NOMO-1 treated with DMSO at 0.1 percent for 48 hours (cell line): Measurements from ENCODE around the gene RAI1.

Experiments
- DNase-seq: peaks from one replicate; lab custom pipeline; 2025; ENCODE audit not compliant: unreplicated experiment; lab: John Stamatoyannopoulos, UW

RAI1 gene

DNA sequence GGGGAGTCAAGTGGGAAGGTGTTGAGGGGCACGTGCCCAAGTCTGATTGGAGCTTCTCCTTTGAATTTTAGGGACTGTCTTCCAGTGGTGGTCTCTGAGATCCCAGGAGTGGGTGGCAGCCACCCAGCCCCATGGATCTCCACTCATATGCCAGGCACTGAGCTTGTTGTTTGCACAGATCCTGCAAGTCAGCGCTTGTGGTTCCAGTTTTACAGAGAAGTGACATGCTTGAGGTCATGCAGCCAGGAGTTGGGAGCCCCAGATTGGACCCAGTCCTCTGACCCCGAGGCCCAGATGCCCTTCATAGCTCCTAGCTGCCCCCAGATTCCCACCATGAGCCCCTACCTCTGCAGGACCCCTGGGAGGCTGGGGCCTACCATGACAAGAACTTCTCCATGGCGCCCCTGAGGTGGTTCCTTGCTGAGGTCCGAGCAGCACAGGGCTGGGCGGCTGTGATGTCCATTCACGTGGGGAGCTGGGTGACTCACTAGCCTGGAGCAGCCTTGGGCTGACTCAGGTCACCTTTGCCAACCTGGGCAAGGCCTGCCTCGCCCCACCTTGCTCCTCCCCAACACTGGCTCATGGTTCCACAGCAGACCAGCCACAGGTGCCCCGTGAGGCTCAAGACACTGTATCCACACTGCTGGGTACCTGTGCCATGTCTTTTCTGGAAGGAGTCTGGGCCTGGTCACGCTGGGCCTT, 47.4 kb downstream of the RAI1 start:
- no peak for DNase-seq

DNA sequence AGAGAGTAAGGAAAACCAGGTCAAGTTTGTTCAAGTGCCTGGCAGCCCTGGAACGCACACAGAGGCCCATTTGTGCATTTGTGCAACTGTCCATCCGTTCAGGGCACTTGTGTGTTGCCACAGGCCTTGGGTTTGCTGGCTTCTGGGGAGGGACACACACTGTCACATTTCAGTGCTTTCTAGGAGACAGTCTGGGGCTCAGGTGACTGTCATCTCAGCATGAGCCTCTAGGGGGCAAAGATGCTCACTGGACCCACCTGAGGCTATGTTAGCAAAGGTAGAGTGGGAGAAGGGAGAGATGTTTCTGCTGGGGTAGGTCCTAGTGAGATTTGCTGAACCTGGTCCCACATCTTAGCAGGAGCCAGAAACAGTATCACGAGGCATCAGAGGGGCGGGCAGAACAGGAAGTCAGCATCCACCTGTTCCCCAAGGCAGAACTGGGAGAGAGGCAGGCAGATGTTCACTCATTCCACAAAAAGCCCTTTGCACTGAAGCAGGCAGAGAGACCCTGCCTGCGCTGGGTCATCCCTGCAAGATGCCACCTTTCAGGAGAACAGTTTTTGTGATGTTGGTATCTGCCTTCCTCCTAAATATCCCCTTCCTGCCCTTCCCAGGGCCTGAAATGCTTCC, 48.5 kb downstream of the RAI1 start:
- DNase-seq: no peak

DNA sequence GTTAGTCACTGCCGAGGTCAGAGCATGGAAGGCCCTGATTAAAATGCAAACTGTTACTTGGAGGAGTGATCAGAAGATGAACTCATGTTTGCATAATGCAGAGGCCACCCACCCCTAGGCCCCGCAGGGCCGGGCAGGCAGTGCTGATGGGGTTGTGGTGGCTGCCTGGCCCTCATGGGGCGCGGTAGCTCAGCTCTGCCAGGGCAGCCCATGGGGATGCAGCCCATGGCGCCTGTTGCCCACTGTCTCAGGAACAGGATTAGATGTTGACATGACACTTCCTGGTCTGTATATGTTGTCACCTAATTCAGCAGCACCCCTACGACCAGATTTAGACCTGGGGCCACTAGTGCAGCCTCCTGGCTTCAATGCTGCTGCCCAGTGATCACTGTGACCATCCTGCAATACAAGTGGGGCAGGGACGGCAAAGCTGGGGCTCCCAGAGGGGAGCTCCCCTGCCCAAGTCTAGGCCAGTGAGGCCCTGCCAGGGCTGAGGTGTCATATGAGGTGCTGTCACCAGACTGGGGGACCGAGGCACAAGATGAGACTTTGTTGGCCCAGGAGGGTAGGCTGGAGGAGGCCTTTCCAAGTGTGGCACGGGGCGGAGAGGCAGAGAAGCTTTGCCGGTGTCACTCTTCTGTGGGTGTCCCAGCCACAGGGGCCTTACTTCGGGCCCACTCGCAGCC, 49.1 kb downstream of the RAI1 start:
- DNase-seq: no peak

DNA sequence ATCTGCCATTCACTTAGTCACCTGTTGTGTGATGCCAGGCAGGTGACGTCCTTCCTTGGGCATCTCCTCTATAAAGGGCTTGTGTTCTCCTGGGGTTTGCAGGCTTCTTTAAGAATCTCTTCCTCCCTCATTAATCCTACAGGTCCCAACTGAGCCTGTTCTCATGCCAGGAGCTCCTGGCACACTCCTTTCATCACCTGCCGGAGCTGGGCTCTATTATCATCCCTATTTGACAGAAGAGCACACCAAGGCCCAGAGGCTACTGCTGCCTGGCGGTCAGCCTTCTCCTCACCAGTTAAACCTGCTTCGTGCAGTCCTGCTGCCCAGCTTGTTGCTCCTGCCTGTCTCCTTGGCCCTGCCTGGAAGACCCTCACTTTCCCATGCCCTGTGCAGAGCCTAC, 51.2 kb downstream of the RAI1 start:
- no peak for DNase-seq

DNA sequence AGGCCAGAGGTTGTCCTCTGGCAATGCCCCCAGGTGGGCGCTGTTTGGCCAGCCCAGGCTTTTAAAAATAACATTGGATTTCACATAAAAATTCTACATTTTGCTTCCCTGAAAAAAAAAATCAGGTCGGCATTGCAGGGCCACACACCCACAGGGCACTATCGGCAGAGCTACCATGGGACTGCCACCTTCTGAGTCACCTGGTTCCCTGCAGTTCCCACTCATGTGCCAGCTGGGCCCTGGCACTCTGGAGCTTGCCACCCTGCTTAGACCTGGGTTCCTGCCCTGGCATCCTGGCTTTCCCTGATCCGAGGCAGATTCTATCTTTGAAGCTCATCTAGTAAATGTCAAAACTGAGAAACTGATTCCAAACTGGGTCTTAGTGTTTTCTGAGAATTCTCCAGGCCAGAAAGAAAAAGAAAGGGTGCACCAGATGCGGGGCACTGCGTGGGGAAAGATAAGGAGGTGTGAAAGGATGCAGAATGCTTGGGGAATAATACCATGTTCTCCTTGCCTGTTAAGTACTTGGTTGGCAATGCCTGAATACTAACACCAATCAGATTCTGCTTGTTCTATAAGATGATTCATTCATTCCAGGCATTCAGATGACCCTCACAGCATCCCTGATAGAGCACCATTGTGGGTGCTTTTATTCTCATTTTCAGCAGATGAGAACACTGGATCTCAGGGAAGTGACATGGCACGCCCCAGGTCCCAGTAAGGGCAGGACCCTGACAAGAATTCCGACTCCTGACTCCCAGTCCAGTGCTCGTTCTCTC, 51.8 kb downstream of the RAI1 start:
- DNase-seq: no peak

DNA sequence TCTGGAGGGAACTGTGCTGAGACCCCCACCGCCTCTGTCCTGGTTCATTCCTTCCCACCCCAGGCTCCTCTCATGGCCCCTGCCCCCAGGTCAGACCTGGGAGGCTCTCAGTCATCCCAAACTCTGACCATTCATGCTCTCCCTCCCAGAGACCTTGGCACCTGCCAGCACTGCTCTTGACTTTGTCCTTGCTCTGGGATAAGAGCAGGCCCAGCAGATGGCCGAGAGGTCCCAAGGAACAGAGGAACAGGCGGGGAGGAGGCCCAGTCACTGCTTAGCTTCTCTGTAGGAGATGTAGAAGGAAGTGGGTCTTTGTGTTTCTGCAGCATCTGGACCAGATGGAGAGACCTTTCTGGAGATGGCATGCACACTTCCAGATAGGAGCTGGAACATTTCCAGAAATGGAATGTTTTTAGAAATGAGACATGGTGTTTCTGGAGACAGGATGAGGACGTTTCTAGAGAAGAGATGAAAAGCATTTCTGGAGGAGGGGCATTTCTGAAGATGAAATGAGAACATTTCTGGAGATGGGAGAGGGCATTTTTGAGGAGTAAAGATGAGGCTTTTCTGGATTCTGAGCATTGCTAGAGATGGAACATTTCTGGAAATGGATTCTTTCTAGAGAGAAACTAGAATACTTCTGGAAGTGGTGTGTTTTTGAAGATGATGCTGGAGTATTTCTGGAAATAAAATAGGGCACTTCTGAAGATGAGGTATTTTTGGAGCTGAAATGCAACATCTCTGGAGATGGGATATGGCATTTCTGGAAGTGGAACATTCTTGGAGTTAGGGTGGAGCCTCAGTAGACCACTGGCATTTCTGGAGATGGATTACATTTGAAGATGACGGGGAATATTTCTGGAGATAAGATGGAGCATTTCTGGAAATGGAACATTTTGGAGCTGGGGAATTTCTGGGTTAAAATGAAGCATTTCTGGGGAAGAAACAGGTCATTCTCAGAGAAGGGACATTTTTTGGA, 55.2 kb downstream of the RAI1 start:
- DNase-seq: no peak

DNA sequence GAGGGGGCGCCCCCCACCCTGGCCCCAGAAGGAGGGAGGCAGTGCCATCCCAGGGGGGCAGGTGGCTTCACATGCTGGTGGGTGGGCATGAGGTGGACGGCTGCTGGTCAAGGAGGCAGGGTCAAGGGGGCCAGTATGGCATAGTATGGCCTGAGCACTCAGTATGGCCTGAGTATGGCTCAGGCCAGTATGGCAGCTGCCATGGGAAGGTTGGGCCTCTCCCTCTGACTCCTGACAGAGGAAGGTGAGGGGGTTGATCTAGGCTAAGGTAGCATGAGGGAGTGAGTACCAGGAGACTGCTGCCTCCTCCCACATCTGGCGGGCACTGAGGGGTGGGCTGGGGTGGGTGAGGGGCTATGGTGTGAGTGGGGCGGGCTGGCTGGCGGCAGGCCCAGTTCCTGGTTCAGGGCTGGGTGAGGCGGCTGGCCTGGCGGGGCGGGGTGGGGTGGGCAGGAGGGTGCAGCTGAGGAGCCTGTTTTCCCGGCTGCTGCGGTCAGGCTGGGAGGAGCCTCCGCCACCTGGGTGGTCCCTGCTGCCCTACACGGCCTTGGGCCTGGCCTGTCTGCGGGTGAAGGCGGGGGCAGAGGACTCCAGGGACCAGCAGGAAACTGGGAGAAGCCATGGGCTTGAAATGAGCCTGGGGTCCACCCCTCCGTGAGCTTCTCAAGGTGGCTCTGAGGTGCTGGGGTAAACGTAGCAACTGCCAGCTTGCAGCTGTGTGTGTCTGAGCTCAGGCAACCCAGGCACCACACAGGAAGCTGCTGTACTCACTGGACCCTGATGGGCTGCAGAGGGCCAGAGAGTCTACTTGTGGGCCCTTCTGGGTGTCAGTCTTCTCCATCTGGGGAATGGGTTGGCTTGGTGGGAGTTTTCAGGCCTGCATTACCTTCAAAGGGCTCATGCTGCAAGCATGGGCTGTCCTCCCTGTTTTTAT, 57.0 kb downstream of the RAI1 start:
- DNase-seq: no peak

DNA sequence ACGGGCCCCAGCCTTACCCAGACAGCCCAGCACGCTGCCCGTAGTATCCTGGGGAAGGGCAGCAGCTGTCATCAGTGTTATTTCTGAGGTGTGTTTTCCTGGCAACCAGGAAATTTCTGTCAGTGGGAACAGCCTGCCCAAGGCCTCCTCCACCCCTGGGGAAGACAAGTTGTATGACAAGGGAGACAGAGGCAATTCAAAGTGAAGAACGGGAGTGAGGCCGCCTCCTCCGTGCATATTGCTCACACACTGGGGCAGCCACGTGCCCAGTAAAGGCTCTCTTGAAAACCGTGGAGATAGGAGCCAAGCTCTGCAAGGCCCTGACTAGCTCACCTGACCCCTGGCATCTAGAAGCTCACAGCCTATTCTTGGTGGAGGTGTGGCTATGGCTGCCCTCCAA, 57.6 kb downstream of the RAI1 start:
- no peak for DNase-seq

DNA sequence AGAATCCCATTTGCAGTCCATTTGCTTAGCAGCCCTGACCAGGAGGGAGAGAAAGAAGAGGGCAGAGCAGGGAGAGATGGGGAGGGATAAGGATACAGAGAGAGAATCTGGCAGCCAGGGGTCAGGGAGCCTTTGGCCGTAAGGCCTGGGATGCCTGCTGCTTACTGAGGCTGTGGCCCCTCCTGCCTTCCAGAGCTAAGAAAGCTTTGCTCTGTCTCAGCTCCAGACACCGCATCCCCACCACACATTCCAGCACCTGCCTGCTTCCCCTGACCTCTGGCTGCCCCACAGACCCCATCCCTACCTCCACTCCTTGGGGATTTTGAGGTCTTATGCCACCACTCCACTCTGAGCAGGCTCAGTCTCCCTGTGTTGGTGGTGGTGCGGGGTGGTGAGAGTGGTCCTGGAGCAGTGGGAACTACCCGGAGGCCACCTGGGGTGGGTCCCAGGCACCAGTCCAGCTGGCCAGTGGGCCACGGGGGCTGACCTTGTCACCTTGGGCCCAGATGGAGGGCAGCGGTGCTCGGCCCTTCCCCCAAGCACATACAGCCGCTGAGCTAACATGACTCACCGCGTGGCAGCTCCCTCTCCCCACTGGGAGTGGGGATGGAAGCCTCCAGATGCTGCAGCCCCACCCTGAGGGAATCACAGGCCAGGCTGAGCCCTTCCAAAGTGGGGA, 58.3 kb downstream of the RAI1 start:
- no peak for DNase-seq

DNA sequence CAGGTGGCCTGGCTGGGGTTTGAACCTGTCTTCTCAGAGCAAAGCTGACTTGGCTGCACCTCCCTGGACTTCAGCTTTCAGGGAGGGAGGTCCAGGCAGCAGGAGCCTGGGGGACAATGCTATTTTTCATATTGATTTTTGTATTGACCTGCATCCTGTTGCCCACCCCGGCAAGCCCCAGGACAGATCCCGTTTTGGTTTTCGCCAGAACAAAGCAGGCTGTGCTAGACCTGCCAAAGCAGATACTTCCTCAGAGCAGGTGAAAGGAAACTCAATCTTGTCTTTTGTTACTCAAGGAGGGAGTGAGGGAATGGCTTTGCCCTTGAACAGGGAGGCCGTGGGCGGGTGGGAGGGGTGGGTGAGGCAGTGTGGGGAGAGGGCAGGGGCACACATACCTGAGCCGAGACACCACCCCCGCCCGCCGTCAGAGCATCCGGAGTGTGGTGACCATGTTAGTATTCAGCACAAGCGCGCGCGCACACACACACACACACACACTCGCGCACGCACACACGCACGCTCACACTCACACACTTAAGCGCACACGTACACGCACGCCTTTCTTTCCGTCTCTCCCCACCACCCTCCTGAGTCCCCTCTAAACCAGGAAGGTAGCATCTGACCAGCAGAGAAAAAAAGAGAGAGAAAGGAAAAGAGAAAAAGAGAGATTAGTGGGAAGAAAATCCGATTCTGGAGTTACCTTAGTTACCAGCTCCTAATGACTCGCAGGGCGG, 59.5 kb downstream of the RAI1 start:
- no peak for DNase-seq

DNA sequence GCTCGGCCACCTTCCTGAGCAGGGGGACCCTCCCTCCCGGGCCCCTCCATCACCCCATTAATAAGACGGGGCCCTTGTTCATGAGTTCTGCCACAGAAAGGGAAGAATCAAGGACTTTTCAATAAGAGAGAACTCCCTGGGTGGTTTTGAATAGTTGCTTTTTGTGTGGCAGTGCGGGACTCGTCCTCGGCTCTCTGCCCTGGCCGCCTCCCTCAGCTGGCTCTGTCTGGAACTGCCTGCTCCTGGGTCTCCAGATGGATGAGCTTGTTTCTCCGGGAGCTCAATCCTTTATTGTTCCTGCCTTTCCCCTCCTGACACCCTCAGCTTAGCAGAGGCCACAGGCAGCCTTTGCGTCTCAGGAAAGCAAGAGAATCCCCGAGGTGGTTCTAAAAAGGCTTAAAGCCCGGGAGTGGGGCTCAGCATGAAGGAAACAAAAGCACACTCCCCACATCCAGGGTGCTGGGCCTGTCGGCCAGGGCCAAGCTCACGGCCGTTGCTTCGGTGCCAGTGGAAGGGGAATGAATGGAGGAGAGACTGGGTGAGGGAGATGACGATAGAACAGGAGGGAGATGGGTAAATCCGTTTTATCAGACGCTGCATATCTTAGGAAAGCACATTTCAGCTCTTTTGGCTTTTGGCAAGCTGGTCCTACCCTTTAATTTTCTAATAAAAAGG, 60.2 kb downstream of the RAI1 start:
- DNase-seq: no peak

DNA sequence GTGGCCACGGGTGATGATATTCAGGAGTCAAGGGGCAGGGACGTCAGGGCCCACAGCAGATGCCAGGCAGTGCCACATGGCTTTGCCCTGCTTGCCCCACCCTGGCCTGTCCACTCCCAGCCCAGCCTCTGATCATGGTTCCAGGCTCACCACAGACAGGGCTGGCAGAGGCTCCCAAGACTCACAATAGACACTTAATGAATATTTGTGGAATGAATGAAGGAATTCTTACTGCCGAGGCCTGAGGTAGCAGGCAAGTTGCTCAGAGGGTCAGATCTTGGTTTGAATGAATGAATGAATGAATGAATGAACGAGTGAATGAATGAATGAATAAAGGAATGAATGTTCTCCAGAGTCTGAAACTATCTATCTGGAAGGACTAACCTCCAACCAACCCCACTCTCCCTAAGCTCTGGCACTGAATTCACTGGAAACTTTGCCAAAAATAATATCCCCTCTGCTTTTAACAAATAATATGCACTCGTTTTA, 60.9 kb downstream of the RAI1 start:
- no peak for DNase-seq

DNA sequence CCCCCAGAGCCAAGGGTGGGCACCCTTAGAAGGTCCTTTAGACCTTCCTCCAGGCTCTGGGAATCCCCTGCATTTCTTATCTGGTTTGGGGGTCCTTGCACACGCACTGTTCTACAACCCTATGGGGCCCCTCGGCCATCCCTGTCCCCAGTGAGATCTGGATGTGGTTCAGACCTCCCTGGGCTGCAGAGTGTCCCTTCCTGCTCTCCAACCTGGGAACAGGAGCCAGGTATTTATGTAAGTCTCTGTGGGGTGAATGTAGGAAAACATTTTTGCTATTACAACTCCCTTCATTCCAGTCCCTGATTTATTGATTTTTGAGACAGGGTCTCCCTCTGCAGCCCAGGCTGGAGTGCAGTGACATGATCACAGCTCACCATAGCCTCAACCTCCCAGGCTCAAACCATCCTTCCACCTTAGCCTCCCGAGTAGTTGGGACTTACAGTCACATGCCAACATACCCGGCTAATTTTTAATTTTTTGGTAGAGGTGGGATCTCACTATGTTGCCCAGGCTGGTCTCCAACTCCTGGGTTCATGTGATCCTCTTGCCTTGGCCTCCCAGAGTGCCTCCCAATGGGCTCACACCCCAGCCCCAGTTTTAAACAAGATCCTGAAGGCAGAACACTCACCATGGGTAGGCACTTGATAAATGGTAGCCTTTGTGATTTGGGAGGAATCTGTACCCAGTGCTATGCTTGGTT, 61.6 kb downstream of the RAI1 start:
- no peak for DNase-seq

DNA sequence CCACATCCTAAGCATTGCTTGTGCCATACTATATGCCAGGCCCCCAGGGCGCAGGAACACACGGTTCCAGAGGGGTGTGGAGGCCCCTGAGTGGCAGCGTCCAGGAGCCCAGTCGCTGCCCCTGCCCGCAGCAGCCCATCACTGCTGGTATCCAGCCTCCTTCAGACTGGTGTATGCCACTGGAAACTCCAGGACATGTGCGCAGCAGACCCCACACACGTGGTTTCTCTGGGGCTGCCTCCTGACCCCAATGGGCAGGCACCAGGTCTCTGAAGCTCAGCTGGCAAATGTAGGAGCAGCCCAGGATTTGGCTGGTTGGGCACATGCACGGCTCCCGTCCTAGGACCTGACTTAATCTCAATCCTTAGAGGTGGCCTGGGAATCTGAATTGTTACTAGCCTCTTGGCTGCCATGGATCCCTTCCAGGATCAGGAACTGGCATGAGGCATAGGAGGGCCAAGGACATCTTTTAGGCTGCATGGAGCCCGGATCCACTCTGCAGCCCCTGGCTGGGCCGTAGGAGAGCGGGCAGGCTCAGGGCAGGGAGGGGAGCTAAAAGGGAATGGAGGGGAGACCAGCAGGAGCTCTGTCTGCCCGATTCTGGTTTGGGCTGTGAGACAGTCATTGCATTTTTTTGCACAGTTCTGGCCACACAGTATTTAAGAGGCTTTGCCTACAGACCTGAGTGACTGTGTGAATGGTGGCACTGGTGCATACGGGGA, 62.3 kb downstream of the RAI1 start:
- DNase-seq: no peak

DNA sequence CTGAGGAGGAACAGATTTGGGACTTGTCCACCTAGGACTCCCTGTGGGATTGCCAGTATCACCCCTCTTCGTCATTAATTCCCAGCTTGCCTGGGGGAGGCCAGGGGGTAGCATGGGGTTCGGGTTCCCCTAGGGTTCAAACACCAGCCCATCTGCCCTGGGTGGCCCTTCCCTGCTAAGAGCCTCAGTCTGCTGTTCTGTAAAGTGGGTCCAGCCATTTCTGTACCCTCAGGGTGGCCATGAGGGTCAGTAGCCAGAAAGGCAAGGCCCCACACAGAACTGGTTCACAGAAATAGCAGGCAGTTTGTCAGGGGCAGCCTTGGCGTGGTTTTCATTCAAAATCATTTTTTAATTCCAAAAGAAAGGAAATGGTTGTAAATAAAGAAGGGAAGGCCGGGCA, 62.9 kb downstream of the RAI1 start:
- no peak for DNase-seq
